Upper lobe of right lung (tissue), 1 donor: ENCODE results near the gene TOPORS. TPM values are rescaled to one million over a fixed set of nuclear protein-coding genes. Genes with fewer than 3 reads are reported as not detected.

Experiments
- ATAC-seq: fragments of 200-7000 bp; cut with Tn5 transposase; one replicate; pipeline ENCODE4 v1.9.1; 2020; ENCODE audit warnings: mild to moderate bottlenecking, moderate library complexity
- DNase-seq: peaks from one replicate; pipeline ENCODE4 v3.0.0-alpha.2; 2020
- H3K27ac ChIP-seq: fragments of 200-600 bp; one replicate; pipeline ENCODE4 v1.8.0; 2022
- H3K27me3 ChIP-seq: fragments of 200-600 bp; one replicate; pipeline ENCODE4 v1.8.0; 2022; ENCODE audit warnings: mild to moderate bottlenecking
- H3K36me3 ChIP-seq: fragments of 200-600 bp; one replicate; pipeline ENCODE4 v1.8.0; 2022
- H3K4me1 ChIP-seq: fragments of 200-600 bp; one replicate; pipeline ENCODE4 v1.8.0; 2022
- H3K4me3 ChIP-seq: fragments of 200-600 bp; one replicate; pipeline ENCODE4 v1.8.0; 2022; ENCODE audit warnings: mild to moderate bottlenecking
- H3K9me3 ChIP-seq: fragments of 200-600 bp; one replicate; pipeline ENCODE4 v1.8.0; 2022
- intact Hi-C: fragments of 100-400 bp; cut with DNase I; formaldehyde crosslinking; loops from one replicate; pipeline ENCODE4 v1.11.0; 2022
- total RNA-seq: library from RNA; stranded (reverse); fragmentation: NEBNext Ultra II Directional; extraction: Animal tissue kit (Norgen Biotek cat#: 25700); gene quantifications from one replicate; pipeline ENCODE4 v1.2.1, GENCODE V29; 2021
- TF ChIP-seq, protein P1 (sequence below): fragments of 200-600 bp; IDR thresholded peaks from one replicate; pipeline ENCODE4 v1.8.0; 2022; ENCODE audit warnings: antibody characterized with exemption
- donor health status: DM: no; HTN: yes; CAD: no; lungs with severe emphysema.

TOPORS gene
- total RNA-seq, 1 donor from 2014 or later: 14.6 TPM

- no peaks in the 10 kb centered on the region for H3K9me3 ChIP-seq
- H3K27ac ChIP-seq: no peak overlapping the region
- TF ChIP-seq, protein P1, sequence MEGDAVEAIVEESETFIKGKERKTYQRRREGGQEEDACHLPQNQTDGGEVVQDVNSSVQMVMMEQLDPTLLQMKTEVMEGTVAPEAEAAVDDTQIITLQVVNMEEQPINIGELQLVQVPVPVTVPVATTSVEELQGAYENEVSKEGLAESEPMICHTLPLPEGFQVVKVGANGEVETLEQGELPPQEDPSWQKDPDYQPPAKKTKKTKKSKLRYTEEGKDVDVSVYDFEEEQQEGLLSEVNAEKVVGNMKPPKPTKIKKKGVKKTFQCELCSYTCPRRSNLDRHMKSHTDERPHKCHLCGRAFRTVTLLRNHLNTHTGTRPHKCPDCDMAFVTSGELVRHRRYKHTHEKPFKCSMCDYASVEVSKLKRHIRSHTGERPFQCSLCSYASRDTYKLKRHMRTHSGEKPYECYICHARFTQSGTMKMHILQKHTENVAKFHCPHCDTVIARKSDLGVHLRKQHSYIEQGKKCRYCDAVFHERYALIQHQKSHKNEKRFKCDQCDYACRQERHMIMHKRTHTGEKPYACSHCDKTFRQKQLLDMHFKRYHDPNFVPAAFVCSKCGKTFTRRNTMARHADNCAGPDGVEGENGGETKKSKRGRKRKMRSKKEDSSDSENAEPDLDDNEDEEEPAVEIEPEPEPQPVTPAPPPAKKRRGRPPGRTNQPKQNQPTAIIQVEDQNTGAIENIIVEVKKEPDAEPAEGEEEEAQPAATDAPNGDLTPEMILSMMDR: no peak
- DNase-seq (no peak), ATAC-seq (no peak)
- no peaks in the 10 kb centered on the region for H3K4me1 ChIP-seq
- peaks cover 43% of the 10 kb centered on the region for H3K36me3 ChIP-seq
- intact Hi-C loops: no loop called here
- H3K27me3 ChIP-seq: no peaks in the 10 kb centered on the region
- H3K4me3 ChIP-seq: no peak overlapping the region
These were observed 51.6 kb downstream of the TOPORS start for GRCh38 chr9:32500768-32501167.

- Histone ChIP-seq H3K27ac (no peak overlapping the region), H3K36me3 (peaks cover 43% of the 10 kb centered on the region), H3K4me1 (no peaks in the 10 kb centered on the region), H3K27me3 (no peaks in the 10 kb centered on the region), H3K4me3 (no peak overlapping the region), H3K9me3 (no peaks in the 10 kb centered on the region)
- intact Hi-C loops: no loop called here
- ATAC-seq (no peak), DNase-seq (no peak)
- TF ChIP-seq, protein P1: no peak
These were observed 54.5 kb downstream of the TOPORS start for GRCh38 chr9:32497921-32498320.

DNA sequence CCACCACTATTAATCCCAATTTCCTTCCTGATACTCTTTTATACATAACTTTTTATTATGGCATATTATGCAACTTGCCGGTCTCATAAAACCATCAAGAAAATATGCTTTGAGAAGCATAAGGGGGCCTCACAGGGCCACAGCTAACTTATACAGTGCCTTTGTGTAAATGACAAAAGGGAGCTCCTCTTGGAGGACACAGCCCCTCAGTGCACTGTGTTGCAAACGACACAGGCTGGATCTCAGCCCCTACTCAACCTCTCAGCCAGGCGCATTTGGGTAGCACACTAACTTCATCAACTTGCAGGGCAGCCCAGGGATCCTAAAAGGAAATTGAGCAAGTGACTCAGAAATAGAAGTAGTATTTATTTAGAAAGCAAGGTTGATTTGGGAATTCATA lies 61.8 kb downstream of the TOPORS start:
- peaks cover 62% of the 10 kb centered on the region for H3K36me3 ChIP-seq
- ATAC-seq (no peak), DNase-seq (no peak)
- TF ChIP-seq, protein P1: no peak
- H3K27ac ChIP-seq: no peak overlapping the region
- H3K27me3 ChIP-seq: no peaks in the 10 kb centered on the region
- H3K9me3 ChIP-seq: no peaks in the 10 kb centered on the region
- intact Hi-C loops: no loop called here
- no peak overlapping the region for H3K4me3 ChIP-seq
- H3K4me1 ChIP-seq: no peaks in the 10 kb centered on the region

Other genes starting within 250 kb of the TOPORS start
- 32.9 TPM for gene ACO1, start 167.9 kb downstream of the TOPORS start, total RNA-seq
- gene RIGI, start 26.4 kb downstream of the TOPORS start, total RNA-seq: 20.0 TPM
- 8.8 TPM for gene SMIM27, start 259 bp downstream of the TOPORS start, total RNA-seq
- gene NDUFB6, start 20.6 kb upstream of the TOPORS start, total RNA-seq: 38.2 TPM
- not detected for gene TAF1L, start 83.1 kb upstream of the TOPORS start, total RNA-seq
- not detected for gene TMEM215, start 231.0 kb upstream of the TOPORS start, total RNA-seq